GM04504 (cell line): ENCODE results near the gene TFAM.
"Not testable (repeated sequence)": the region's sequence is repeated elsewhere in the genome, so short reads cannot be mapped to it uniquely, and the experiment has no call there.

Experiments
- DNase-seq: peaks from one replicate; pipeline ENCODE4 v3.0.0-alpha.2; 2012; ENCODE audit warnings: low read depth

TFAM gene

DNA sequence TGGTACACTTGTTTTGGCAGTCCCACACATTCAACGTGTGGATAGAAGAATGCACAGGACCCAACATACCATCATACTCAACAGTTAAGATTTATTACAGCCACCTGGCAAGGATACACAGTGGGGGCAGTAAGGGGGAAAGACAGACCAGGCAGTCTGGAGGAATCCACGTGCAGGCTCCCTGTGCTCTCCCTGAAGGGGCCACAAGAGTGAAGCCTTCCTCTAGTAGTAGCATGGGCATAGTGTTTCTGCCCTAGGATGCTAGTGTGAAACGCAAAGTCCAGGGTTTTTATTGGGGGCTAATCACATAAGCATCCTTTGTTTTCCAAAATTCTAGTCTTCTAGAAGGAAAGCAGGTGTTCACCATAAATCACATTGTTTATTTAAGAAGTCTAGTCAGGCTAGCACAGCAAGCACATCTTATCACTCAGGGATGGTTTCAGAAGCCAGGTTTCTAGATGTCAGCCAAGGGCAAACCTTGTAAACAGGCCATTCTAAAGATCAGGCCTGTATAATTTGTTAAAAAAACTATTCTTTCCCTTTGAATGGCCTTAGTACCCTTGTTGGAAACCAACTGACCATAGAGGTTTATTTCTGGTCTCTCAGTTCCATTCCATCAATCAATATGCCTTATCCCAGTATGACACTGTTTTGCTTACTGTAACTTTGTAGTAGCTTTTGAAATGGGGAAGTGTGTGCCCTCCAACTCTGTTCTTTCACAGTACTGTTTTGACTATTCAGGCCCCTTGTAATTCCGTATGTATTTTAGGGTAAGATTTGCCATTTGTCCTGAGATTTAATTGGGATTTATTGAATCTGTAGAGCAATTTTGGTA, 12.4 kb upstream of the TFAM start:
- DNase-seq = no peak

DNA sequence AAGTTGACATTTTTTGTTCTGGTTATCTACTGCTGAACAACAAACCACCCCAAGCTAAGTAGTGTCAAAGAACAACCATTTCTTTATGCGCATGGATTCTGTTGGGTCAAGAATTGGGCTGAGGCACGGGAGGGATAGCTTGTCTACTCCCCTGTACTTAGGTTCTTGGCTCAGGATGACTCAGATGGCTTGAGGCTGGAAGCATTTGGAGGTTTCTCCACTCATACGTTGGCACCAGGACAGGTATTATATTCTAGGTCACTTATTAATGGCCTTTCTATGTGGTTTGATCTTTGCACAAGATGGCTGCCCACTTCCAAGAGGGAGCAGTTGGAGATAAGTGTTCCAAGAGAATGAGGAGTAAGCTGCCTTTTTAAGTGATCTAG, 11.8 kb upstream of the TFAM start:
- no peak for DNase-seq

DNA sequence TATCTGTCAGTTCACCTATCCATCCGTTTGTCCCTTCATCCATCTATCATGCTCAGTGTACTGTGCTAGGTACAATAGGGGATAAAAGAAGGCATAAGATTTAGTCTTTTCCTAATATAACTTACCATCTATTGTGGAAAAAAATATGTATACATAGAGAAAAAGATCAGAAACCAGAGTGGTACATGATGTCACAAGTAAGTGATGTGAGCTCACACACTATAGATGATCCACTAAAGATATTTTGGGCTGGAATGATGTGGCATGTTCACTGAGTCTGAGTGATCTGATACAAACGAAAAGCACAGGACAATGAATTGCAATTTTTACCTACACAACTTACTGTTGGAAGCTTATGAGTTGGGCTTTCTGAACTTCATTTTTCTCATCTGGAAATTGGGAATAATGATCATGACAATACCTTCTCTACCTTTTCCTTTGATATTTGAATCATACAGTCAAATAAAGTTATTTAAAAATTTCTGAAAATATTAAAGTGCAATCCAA, 2.7 kb upstream of the TFAM start:
- no peak for DNase-seq

GRCh38 chr10:58384095-58384494, 1.1 kb upstream of the TFAM start:
- DNase-seq = no peak

GRCh38 chr10:58384544-58384998, 639 bp upstream of the TFAM start:
- no peak for DNase-seq

DNA sequence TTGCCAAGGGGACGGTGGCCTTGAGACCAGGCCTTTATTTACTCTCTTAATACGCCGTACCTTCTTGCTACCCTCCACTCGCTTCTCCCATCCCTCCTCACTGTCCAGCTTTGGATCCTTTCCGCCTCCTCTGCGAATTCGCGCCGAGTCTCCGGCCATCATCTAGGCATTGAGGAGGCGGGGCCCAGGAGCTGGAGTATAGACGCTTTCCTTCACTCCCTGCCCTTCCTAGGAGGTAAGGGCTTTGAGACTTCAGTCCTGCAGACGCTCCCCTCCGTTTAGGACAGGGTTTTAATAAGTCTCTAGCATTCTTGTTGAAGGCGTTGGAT, 538 bp downstream of the TFAM start:
- no peak for DNase-seq

DNA sequence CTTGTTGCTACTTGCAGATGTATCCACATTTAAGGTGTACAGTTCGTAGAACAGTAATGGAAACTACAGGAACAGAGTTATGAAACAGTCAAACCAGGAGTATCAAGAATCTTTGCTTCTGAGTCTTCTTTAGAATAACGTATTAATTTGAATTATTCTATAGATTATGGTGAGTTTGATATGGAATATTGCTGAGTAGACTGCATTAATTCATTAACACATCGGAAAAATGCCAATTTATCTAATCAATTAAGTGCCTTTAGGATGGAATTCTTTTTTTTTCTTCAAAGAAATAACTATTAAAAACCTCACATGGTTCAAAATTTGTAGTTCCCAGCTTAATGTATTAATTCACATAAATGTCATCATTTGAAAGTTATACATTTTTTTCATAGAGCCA, 3.8 kb downstream of the TFAM start:
- no peak for DNase-seq

GRCh38 chr10:58393317-58393716, 8.1 kb downstream of the TFAM start:
- no peak for DNase-seq

- DNase-seq = no peak
Observed at GRCh38 chr10:58394471-58394870, 9.3 kb downstream of the TFAM start.

DNA sequence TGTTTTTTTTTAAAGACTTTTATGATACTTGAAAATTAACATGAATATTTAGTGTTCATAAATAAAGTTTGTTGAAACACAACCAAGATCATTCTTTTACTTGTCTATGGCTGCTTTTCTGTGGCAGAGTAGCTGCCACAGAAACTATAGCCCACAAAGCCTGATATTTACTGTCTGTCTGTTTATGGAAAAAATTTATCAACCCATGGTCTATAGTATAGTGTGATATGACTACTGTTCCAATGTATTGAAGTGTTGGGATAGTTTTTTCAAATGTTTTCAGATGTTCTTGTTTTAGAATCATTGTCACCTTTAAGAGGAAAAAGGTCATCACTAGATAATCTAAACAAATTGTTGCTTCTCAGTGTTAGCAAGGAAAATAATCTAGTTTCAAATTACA, 10.8 kb downstream of the TFAM start:
- DNase-seq = no peak

- DNase-seq = no peak
Observed at GRCh38 chr10:58397830-58398229, 12.6 kb downstream of the TFAM start.

DNA sequence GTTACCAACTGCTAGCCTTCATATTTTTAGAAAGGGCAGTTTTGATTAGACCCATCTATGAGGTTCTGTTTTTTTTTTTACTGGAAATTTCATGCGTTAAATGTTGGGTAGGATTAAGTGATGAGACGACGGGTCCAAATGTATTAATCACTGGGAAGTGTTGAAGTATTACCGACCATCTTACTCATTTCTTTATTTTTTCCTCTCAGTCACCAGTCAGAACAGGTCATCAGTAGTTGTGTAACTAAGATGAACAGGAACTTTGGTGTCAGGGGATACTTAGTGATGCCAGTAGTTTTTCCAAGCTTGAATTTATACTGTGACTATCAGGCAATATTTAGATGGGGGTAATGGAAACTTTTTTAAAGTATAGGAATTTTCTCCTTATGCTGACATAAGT, 14.2 kb downstream of the TFAM start:
- peak; percentile 27 for DNase-seq

- DNase-seq = no peak
Observed at GRCh38 chr10:58400609-58401008, 15.4 kb downstream of the TFAM start.

DNA sequence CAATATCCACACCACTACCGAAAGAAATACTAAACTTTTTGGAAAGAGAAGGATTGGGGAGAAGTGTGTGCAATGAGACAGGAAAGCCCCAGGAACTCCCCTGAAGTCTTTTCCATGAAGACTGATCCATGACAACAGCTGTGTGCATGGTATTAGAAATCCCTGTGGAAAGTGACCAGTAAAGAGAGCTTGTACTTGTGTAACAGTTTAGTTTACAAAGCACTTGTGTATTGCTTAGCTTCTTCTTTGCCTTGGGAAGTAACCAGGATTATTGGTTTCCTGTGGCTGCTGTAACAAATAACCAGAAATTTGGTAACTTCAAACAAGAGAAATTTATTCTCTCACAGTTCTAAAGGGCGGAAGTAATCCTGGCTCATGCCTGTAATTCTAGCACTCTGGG, 18.8 kb downstream of the TFAM start:
- no peak for DNase-seq

DNA sequence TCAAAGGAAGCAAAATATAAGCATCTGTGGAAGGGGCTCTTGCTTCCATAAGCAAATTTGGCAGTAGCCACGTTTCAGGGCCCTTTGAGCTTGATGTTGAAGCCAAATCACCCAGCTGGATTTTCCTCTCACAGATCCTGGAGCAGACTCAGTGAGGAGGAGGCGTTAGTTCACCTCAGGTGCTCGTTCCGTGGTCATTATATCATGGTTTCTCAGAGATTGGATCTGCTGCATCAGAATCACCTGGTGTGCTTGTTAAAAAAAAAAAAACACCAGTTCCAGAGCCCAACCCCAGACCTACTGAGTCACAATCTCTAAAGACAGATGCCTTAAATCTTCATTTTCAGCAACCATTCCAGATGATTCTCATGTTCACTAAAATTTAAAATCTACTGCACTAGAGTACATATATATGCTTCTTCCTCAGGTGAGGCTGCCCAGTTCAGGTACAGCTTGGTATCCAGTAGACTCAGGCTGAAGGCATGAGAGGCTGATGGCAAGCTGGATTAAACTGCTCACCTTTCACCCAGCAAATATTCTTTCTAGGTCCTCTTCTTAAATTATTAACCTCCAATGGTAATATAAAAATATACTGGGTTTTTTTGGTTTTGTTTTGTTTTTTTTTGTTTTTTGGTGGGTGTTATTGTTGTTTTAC, 24.9 kb downstream of the TFAM start:
- DNase-seq = no peak

GRCh38 chr10:58412502-58412961, 27.3 kb downstream of the TFAM start:
- DNase-seq = peak; percentile 61

DNA sequence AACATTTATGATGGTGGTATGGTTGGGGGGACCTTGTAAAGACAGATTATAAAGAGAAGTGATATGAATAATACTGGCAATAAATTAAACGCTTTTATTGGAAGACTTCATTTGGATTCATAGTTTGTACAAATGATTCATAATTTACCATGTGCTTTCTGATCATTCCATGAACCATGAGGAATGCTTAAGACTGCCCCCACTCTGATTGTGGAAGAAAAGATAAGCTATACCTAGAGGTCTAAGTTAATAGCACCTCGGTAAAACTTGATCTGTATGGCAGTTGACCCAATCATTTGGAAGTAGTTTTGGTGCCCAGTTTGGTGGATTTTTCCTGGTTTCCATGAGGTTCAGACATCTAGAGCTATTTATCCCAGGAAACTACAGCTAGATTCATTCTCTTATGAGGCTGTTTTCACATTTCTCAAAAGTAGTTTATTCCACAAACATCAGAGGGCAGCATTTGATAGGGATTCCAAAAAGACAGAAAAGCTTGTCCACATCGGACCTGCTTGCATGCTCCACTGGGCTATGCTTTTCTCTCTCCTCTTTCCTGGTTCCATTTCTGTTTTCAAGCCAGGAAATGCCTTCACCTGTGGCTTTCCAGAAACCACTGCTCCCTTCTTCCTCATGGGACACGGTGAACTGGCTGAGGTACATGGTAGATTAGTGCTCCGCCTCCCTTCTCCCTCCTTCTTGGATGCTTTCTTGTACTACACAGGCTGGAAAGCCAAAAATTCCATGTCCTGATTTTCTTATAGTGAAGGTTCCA, 29.2 kb downstream of the TFAM start:
- peak; percentile 65 for DNase-seq

DNA sequence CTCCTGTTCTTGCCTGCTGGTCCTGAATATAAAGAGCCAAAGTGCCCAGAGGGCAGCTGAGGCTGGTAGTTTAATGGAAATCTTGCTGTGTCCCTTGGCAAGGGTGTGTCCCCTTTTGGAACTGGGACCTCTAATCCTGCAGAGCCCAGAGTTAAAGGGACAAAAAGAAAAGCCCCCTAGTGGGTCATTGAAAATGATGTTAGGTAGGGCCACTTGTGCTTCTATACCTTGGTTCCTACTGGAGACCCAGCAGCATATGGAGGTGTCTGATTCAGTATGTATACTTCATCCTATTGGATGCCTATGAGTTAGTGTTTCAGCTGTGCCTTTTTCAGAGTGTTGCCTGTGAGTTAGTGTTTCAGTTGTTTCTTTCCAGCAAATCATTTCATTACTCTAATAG, 30.5 kb downstream of the TFAM start:
- DNase-seq = no peak

DNA sequence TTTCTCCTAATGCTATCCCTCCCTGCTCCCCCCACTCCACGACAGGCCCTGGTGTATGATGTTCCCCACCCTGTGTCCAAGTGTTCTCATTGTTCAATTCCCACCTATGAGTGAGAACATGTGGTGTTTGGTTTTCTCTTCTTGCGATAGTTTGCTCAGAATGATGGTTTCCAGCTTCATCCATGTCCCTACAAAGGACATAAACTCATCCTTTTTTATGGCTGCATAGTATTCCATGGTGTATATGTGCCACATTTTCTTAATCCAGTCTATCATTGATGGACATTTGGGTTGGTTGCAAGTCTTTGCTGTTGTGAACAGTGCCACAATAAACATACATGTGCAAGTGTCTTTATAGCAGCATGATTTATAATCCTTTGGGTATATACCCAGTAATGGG, 32.7 kb downstream of the TFAM start:
- DNase-seq = not testable (repeated sequence)

DNA sequence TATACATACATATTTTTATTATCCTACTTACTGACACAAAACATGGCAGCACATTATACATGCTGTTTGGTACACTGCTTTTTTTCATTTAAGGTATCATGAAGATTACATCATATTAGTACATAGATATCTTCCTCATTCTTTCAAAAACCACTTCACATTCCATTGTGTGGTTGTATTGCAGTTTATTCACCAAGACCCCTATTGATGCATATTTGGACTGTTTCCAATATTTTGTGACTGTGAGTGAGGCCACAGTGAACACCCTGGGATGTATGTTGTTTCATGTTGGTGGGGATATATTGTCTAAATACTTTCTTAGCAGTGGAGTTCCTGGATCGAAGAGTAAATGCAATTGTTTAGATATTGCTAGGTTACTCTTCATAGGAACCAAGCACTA, 39.0 kb downstream of the TFAM start:
- no peak for DNase-seq

DNA sequence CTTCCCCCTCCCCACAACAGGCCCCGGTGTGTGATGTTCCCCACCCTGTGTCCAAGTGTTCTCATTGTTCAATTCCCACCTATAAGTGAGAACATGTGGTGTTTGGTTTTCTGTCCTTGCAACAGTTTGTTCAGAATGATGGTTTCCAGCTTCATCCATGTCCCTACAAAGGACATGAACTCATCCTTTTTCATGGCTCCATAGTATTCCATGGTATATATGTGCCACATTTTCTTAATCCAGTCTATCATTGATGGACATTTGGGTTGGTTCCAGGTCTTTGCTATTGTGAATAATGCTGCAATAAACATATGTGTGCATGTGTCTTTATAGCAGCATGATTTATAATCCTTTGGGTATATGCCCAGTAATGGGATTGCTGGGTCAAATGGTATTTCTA, 43.2 kb downstream of the TFAM start:
- DNase-seq = not testable (repeated sequence)

DNA sequence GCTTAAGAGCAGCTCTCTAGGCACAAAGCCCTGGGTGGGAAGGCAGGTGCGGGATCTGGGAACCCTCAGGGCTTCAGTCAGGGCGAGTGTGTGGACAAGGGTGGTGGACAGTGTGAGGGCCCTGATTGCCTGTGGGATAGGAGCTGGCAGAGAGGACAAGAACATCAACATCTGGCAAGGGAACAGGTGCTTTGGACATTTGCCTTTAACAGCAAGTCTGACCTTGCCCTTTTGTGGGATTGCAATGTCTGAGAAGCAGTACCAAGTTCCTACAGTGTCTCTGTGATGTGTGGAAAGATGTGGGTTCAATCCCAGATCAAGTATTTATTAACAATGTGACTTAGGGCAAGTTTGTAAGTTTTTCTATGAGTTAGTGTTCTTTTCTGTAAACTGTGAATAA, 46.7 kb downstream of the TFAM start:
- DNase-seq = no peak

DNA sequence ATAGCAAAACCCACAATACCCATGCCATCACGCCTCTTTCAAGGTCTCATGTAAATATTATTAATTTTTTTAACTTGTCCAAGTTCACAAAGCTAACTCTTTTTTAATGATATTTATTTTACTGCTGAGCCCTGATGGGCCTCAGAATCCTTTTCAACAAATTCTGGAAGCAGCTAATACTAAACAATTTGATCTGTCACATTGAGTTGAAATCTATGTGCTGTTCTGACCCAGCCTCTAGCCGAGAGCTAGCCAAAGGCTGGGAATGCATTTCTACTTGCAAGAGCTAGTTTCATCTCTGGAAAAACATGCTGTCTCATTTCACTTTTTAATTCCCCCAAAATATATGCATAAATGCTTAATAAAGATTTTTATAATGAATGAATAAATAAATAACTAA, 47.9 kb downstream of the TFAM start:
- DNase-seq = no peak
